Activated CD8-positive, alpha-beta T cell treated with anti-CD3 and anti-CD28 coated beads, Interleukin-2, amount 10 ng/mL, durations not matched to agents 7 days and 5 days (primary cell): Measurements from ENCODE around the gene ARHGAP26. TPM values are rescaled to one million over a fixed set of nuclear protein-coding genes. Genes with fewer than 3 reads are reported as not detected.

Experiments
- ATAC-seq: fragments of 150-1000 bp; cut with Tn5 transposase; one replicate; pipeline ENCODE4 v1.10.0; 2021; ENCODE audit warnings: moderate library complexity
- CTCF ChIA-PET: fragments of 350-600 bp; sonication (Branson Sonifier 250); formaldehyde crosslinking; loops from one replicate; lab custom pipeline; 2021; ENCODE audit warnings: antibody characterized with exemption; lab: Charles Lee
- POLR2A ChIA-PET: fragments of 350-600 bp; sonication (Branson Sonifier 250); formaldehyde crosslinking; loops from one replicate; lab custom pipeline; 2021; ENCODE audit warnings: antibody characterized with exemption; lab: Charles Lee
- DNase-seq: peaks from one replicate; pipeline ENCODE4 v3.0.0-alpha.2; 2020
- H3K27ac Mint-ChIP-seq: one replicate; pipeline ENCODE4 v1.8.0; 2021; ENCODE audit warnings: mild to moderate bottlenecking, mixed read lengths
- H3K27me3 Mint-ChIP-seq: one replicate; pipeline ENCODE4 v1.8.0; 2021; ENCODE audit warnings: low read depth, mixed read lengths
- H3K36me3 Mint-ChIP-seq: one replicate; pipeline ENCODE4 v1.8.0; 2021; ENCODE audit warnings: low read depth, mixed read lengths
- H3K4me1 Mint-ChIP-seq: one replicate; pipeline ENCODE4 v1.8.0; 2021; ENCODE audit warnings: low read depth, mixed read lengths
- H3K4me3 Mint-ChIP-seq: one replicate; pipeline ENCODE4 v1.8.0; 2021; ENCODE audit warnings: mild to moderate bottlenecking, mixed read lengths
- H3K9me3 Mint-ChIP-seq: one replicate; pipeline ENCODE4 v1.8.0; 2022; ENCODE audit warnings: mixed read lengths; ENCODE audit not compliant: insufficient read depth
- total RNA-seq, 2 experiments: library from RNA; stranded (reverse); gene quantifications; one replicate each; pipeline ENCODE4 v1.2.3, GENCODE V29; 2021

ARHGAP26 gene
- total RNA-seq, 2 experiments from 2014 or later = 25.4 to 30.3 TPM

DNA sequence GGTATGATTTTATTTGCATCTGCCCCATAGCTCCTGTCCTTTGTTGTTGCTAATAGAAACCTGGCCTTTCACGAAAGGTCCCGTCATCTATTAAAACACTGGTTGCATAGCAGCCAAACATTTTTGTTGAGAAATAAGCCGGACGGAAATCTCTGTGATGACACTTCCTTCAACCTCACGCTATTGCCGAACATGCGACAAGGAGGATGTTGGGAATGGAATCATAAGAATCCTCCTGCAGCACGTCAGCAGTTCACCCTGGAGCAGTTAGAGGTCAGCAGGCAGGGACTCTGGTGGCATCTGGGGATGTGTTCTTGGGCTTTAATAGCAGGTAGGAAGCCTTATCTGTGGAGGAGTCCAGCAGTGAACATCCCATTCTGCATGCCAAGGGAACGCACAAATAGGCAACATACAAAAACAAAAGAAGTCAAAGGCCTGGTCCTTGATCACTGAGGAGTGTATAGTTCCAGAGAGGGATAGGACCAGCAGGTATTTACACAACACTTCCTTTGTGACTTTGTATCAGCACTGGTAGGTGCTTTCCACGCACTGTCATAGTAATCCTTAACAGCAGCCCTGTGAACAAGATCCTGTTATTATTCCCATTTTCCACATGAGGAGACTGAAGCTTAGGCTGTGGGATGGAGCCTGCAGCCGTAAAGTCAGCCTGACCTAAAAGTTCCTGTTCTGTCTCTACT lies 33.4 kb downstream of the ARHGAP26 start:
- Mint-ChIP-seq H3K27ac (no peak overlapping the region), H3K4me3 (no peak overlapping the region), H3K9me3 (no peaks in the 10 kb centered on the region), H3K4me1 (peaks cover 48% of the 10 kb centered on the region), H3K36me3 (peaks cover 6% of the 10 kb centered on the region), H3K27me3 (no peaks in the 10 kb centered on the region)
- ChIA-PET CTCF (interaction anchor here (0.7 kb wide), 1 partner anchor 653 kb away, joined by 4 read pairs; no protein-coding TSS in a partner anchor), POLR2A (no interaction called here)
- ATAC-seq (no peak), DNase-seq (no peak)

- no peak overlapping the region for H3K27ac Mint-ChIP-seq
- peaks cover 41% of the 10 kb centered on the region for H3K4me1 Mint-ChIP-seq
- CTCF ChIA-PET = no interaction called here
- peaks cover 6% of the 10 kb centered on the region for H3K36me3 Mint-ChIP-seq
- H3K4me3 Mint-ChIP-seq = no peak overlapping the region
- POLR2A ChIA-PET = no interaction called here
- DNase-seq (no peak), ATAC-seq (no peak)
- H3K9me3 Mint-ChIP-seq = no peaks in the 10 kb centered on the region
- no peaks in the 10 kb centered on the region for H3K27me3 Mint-ChIP-seq
These were observed 35.2 kb downstream of the ARHGAP26 start for GRCh38 chr5:142805339-142805738.

- Mint-ChIP-seq H3K27ac (no peak overlapping the region), H3K4me3 (no peak overlapping the region), H3K9me3 (no peaks in the 10 kb centered on the region), H3K4me1 (peaks cover 28% of the 10 kb centered on the region), H3K27me3 (no peaks in the 10 kb centered on the region), H3K36me3 (peaks cover 4% of the 10 kb centered on the region)
- ATAC-seq = no peak
- ChIA-PET POLR2A (no interaction called here), CTCF (no interaction called here)
- no peak for DNase-seq
These were observed 36.7 kb downstream of the ARHGAP26 start for GRCh38 chr5:142806841-142807267.

DNA sequence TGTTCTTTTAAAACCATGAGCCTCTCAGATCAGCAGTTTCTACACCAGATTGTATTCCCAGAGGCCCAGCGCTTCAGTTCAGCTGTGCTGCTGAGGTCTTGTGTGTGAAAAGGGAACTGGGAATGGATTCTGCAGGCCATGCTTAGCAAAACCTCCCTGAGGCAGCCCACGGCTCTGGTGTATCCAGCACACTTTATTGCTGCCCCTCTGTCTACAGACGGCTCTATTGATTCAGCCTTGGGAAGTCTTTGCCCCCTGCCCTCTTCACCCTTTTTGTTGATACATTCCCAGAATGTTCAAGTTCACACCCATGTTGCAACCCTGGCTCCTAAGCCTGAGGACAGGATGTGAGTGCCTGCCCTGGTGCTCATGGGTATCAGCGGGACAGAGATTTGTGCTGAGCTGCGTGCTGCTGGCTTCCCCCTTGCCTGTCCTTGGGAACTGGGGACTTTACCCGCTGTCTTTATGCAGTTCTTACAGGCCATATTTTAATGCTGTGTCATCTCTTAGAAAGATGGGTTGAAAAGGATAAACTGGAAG lies 37.3 kb downstream of the ARHGAP26 start:
- DNase-seq (no peak), ATAC-seq (no peak)
- Mint-ChIP-seq H3K36me3 (peaks cover 1% of the 10 kb centered on the region), H3K27ac (no peak overlapping the region), H3K4me1 (peaks cover 26% of the 10 kb centered on the region), H3K9me3 (no peaks in the 10 kb centered on the region), H3K4me3 (no peak overlapping the region), H3K27me3 (no peaks in the 10 kb centered on the region)
- ChIA-PET POLR2A (no interaction called here), CTCF (no interaction called here)

- ChIA-PET POLR2A (no interaction called here), CTCF (interaction anchor here (0.5 to 1.8 kb wide), 7 partner anchors 9 to 96 kb away, joined by 3 to 7 read pairs (median 4); no protein-coding TSS in a partner anchor)
- Mint-ChIP-seq H3K27ac (no peak overlapping the region), H3K9me3 (no peaks in the 10 kb centered on the region), H3K36me3 (peaks cover 4% of the 10 kb centered on the region), H3K27me3 (no peaks in the 10 kb centered on the region), H3K4me1 (peaks cover 21% of the 10 kb centered on the region), H3K4me3 (no peak overlapping the region)
- ATAC-seq (no peak), DNase-seq (no peak)
These were observed 38.9 kb downstream of the ARHGAP26 start for GRCh38 chr5:142808878-142809598.

GRCh38 chr5:142810081-142810480 lies 39.9 kb downstream of the ARHGAP26 start:
- peaks cover 4% of the 10 kb centered on the region for H3K36me3 Mint-ChIP-seq
- no peak overlapping the region for H3K27ac Mint-ChIP-seq
- H3K4me1 Mint-ChIP-seq = peaks cover 21% of the 10 kb centered on the region
- no peaks in the 10 kb centered on the region for H3K27me3 Mint-ChIP-seq
- no peak overlapping the region for H3K4me3 Mint-ChIP-seq
- no peak for DNase-seq
- POLR2A ChIA-PET = no interaction called here
- ATAC-seq = no peak
- CTCF ChIA-PET = interaction anchor here (1.2 to 1.6 kb wide), 2 partner anchors 13 to 60 kb away, joined by 3 to 4 read pairs; no protein-coding TSS in a partner anchor
- H3K9me3 Mint-ChIP-seq = no peaks in the 10 kb centered on the region

GRCh38 chr5:142810743-142811290 lies 40.6 kb downstream of the ARHGAP26 start:
- Mint-ChIP-seq H3K27ac (no peak overlapping the region), H3K4me1 (peaks cover 23% of the 10 kb centered on the region), H3K9me3 (no peaks in the 10 kb centered on the region), H3K27me3 (no peaks in the 10 kb centered on the region), H3K4me3 (no peak overlapping the region), H3K36me3 (peaks cover 7% of the 10 kb centered on the region)
- ChIA-PET POLR2A (interaction anchor here (1.5 kb wide), 1 partner anchor 40 kb away, joined by 4 read pairs; the partner anchor contains the start of gene ARHGAP26), CTCF (interaction anchor here (1.6 kb wide), 1 partner anchor 61 kb away, joined by 3 read pairs; no protein-coding TSS in a partner anchor)
- DNase-seq (no peak), ATAC-seq (no peak)

GRCh38 chr5:142811866-142812557 lies 41.8 kb downstream of the ARHGAP26 start:
- CTCF ChIA-PET = interaction anchor here (1.2 to 1.6 kb wide), 2 partner anchors 55 to 62 kb away, joined by 3 to 5 read pairs; no protein-coding TSS in a partner anchor
- H3K4me3 Mint-ChIP-seq = no peak overlapping the region
- H3K4me1 Mint-ChIP-seq = peaks cover 23% of the 10 kb centered on the region
- peaks cover 7% of the 10 kb centered on the region for H3K36me3 Mint-ChIP-seq
- DNase-seq (no peak), ATAC-seq (no peak)
- H3K27ac Mint-ChIP-seq = no peak overlapping the region
- H3K27me3 Mint-ChIP-seq = no peaks in the 10 kb centered on the region
- POLR2A ChIA-PET = interaction anchor here (1.5 kb wide), 1 partner anchor 42 kb away, joined by 4 read pairs; the partner anchor contains the start of gene ARHGAP26
- no peaks in the 10 kb centered on the region for H3K9me3 Mint-ChIP-seq

- ChIA-PET POLR2A (no interaction called here), CTCF (no interaction called here)
- Mint-ChIP-seq H3K9me3 (no peaks in the 10 kb centered on the region), H3K36me3 (peaks cover 7% of the 10 kb centered on the region), H3K27ac (no peak overlapping the region), H3K27me3 (no peaks in the 10 kb centered on the region), H3K4me3 (no peak overlapping the region), H3K4me1 (peaks cover 23% of the 10 kb centered on the region)
- ATAC-seq = no peak
- DNase-seq = no peak
These were observed 43.0 kb downstream of the ARHGAP26 start for GRCh38 chr5:142813220-142813619.

- Mint-ChIP-seq H3K36me3 (peaks cover 7% of the 10 kb centered on the region), H3K9me3 (no peaks in the 10 kb centered on the region), H3K4me3 (no peak overlapping the region), H3K27ac (no peak overlapping the region), H3K4me1 (peaks cover 16% of the 10 kb centered on the region), H3K27me3 (no peaks in the 10 kb centered on the region)
- ChIA-PET POLR2A (interaction anchor here (0.5 kb wide), 1 partner anchor 562 kb away, joined by 3 read pairs; no protein-coding TSS in a partner anchor), CTCF (no interaction called here)
- DNase-seq = no peak
- ATAC-seq = no peak
These were observed 43.9 kb downstream of the ARHGAP26 start for GRCh38 chr5:142814122-142814521.

GRCh38 chr5:142815469-142815868 lies 45.3 kb downstream of the ARHGAP26 start:
- H3K36me3 Mint-ChIP-seq = peaks cover 7% of the 10 kb centered on the region
- H3K4me3 Mint-ChIP-seq = no peak overlapping the region
- DNase-seq (no peak), ATAC-seq (no peak)
- POLR2A ChIA-PET = no interaction called here
- no peaks in the 10 kb centered on the region for H3K9me3 Mint-ChIP-seq
- H3K4me1 Mint-ChIP-seq = peaks cover 13% of the 10 kb centered on the region
- H3K27ac Mint-ChIP-seq = no peak overlapping the region
- no peaks in the 10 kb centered on the region for H3K27me3 Mint-ChIP-seq
- CTCF ChIA-PET = no interaction called here
